ENCODE data around the gene B4GALT1. TPM values are rescaled to one million over a fixed set of nuclear protein-coding genes. Genes with fewer than 3 reads are reported as not detected.

The B4GALT1 gene
- total RNA-seq, 1 experiment from 2014 or later: 19.1 TPM

DNA sequence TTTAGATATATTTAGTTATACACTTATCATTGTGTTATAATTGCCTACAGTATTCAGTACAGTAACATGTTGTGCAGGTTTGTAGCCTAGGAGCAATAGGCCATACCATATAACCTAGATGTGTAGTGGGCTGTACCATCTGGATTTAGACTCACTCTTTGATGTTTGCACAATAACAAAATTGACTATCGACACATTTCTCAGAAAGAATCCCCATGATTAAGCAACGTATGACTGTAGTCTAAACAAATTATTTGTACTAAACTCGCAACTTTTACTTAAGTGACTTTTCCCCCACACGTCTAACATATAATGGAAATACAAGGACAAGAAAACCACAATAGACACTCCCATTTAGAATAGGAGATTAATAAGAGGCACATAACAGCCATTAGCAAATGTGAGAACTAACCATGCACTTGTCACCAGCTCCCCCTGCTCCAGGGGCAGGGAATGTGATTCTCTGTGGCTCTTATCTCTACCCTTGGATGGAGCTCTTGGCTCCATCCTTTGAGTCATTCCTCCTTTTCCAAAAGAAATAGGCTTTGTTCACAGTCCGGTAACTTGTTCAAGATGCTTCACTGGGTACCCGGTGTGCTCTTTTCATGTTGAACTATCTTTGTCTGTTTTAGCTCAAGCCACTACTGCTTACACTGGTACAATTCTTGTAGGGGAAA lies 8.7 kb upstream of the B4GALT1 start:
- no peaks in the 10 kb centered on the region for H3K9me3 Mint-ChIP-seq
- H3K4me3 Mint-ChIP-seq: no peak overlapping the region
- H3K27me3 Mint-ChIP-seq (ENCODE audit: low read depth): peaks cover 13% of the 10 kb centered on the region
- CTCF ChIA-PET: interaction anchor here (1.1 kb wide), 1 partner anchor 12 kb away, joined by 3 read pairs; no protein-coding TSS in a partner anchor
- DNase-seq (ENCODE audit: low spot score) (no peak), ATAC-seq (no peak)
- TF ChIP-seq, protein P1, sequence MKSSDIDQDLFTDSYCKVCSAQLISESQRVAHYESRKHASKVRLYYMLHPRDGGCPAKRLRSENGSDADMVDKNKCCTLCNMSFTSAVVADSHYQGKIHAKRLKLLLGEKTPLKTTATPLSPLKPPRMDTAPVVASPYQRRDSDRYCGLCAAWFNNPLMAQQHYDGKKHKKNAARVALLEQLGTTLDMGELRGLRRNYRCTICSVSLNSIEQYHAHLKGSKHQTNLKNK (CRISPR knock-in tag; IDR thresholded peaks at IDR 0.05): no peak
- TF ChIP-seq, protein P2, sequence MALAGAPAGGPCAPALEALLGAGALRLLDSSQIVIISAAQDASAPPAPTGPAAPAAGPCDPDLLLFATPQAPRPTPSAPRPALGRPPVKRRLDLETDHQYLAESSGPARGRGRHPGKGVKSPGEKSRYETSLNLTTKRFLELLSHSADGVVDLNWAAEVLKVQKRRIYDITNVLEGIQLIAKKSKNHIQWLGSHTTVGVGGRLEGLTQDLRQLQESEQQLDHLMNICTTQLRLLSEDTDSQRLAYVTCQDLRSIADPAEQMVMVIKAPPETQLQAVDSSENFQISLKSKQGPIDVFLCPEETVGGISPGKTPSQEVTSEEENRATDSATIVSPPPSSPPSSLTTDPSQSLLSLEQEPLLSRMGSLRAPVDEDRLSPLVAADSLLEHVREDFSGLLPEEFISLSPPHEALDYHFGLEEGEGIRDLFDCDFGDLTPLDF (CRISPR knock-in tag; IDR thresholded peaks at IDR 0.05): no peak
- TF ChIP-seq, protein P3, sequence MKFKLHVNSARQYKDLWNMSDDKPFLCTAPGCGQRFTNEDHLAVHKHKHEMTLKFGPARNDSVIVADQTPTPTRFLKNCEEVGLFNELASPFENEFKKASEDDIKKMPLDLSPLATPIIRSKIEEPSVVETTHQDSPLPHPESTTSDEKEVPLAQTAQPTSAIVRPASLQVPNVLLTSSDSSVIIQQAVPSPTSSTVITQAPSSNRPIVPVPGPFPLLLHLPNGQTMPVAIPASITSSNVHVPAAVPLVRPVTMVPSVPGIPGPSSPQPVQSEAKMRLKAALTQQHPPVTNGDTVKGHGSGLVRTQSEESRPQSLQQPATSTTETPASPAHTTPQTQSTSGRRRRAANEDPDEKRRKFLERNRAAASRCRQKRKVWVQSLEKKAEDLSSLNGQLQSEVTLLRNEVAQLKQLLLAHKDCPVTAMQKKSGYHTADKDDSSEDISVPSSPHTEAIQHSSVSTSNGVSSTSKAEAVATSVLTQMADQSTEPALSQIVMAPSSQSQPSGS (CRISPR knock-in tag; IDR thresholded peaks at IDR 0.05; ENCODE audit: borderline replicate concordance, low read depth): no peak
- no peak for TF ChIP-seq FOXJ3 (CRISPR knock-in tag; IDR thresholded peaks at IDR 0.05; ENCODE audit: borderline replicate concordance)
- TF ChIP-seq, protein P4, sequence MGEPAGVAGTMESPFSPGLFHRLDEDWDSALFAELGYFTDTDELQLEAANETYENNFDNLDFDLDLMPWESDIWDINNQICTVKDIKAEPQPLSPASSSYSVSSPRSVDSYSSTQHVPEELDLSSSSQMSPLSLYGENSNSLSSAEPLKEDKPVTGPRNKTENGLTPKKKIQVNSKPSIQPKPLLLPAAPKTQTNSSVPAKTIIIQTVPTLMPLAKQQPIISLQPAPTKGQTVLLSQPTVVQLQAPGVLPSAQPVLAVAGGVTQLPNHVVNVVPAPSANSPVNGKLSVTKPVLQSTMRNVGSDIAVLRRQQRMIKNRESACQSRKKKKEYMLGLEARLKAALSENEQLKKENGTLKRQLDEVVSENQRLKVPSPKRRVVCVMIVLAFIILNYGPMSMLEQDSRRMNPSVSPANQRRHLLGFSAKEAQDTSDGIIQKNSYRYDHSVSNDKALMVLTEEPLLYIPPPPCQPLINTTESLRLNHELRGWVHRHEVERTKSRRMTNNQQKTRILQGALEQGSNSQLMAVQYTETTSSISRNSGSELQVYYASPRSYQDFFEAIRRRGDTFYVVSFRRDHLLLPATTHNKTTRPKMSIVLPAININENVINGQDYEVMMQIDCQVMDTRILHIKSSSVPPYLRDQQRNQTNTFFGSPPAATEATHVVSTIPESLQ (CRISPR knock-in tag; IDR thresholded peaks at IDR 0.05): no peak
- TF ChIP-seq, protein P5, sequence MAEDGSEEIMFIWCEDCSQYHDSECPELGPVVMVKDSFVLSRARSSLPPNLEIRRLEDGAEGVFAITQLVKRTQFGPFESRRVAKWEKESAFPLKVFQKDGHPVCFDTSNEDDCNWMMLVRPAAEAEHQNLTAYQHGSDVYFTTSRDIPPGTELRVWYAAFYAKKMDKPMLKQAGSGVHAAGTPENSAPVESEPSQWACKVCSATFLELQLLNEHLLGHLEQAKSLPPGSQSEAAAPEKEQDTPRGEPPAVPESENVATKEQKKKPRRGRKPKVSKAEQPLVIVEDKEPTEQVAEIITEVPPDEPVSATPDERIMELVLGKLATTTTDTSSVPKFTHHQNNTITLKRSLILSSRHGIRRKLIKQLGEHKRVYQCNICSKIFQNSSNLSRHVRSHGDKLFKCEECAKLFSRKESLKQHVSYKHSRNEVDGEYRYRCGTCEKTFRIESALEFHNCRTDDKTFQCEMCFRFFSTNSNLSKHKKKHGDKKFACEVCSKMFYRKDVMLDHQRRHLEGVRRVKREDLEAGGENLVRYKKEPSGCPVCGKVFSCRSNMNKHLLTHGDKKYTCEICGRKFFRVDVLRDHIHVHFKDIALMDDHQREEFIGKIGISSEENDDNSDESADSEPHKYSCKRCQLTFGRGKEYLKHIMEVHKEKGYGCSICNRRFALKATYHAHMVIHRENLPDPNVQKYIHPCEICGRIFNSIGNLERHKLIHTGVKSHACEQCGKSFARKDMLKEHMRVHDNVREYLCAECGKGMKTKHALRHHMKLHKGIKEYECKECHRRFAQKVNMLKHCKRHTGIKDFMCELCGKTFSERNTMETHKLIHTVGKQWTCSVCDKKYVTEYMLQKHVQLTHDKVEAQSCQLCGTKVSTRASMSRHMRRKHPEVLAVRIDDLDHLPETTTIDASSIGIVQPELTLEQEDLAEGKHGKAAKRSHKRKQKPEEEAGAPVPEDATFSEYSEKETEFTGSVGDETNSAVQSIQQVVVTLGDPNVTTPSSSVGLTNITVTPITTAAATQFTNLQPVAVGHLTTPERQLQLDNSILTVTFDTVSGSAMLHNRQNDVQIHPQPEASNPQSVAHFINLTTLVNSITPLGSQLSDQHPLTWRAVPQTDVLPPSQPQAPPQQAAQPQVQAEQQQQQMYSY (CRISPR knock-in tag; IDR thresholded peaks at IDR 0.05): no peak
- no peak for TF ChIP-seq TEAD4 (CRISPR knock-in tag; IDR thresholded peaks at IDR 0.05)
- TF ChIP-seq KAT7 (CRISPR knock-in tag; IDR thresholded peaks at IDR 0.05; ENCODE audit: borderline replicate concordance): no peak
- no peak for TF ChIP-seq CBFB (CRISPR knock-in tag; IDR thresholded peaks at IDR 0.05; ENCODE audit: low read depth)
- TF ChIP-seq SMAD4 (CRISPR knock-in tag; IDR thresholded peaks at IDR 0.05): no peak
- TF ChIP-seq MXD4 (CRISPR knock-in tag; IDR thresholded peaks at IDR 0.05; ENCODE audit: borderline replicate concordance): no peak
- TF ChIP-seq, protein P6, sequence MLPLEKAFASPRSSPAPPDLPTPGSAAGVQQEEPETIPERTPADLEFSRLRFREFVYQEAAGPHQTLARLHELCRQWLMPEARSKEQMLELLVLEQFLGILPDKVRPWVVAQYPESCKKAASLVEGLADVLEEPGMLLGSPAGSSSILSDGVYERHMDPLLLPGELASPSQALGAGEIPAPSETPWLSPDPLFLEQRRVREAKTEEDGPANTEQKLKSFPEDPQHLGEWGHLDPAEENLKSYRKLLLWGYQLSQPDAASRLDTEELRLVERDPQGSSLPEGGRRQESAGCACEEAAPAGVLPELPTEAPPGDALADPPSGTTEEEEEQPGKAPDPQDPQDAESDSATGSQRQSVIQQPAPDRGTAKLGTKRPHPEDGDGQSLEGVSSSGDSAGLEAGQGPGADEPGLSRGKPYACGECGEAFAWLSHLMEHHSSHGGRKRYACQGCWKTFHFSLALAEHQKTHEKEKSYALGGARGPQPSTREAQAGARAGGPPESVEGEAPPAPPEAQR (CRISPR knock-in tag; IDR thresholded peaks at IDR 0.05): no peak
- POLR2A ChIA-PET: no interaction called here
- no peak overlapping the region for H3K27ac Mint-ChIP-seq
- no peaks in the 10 kb centered on the region for H3K36me3 Mint-ChIP-seq
- no peaks in the 10 kb centered on the region for H3K4me1 Mint-ChIP-seq

All from WTC11 (cell line).